ENCODE results near the gene DDN.

Gene DDN

DNA sequence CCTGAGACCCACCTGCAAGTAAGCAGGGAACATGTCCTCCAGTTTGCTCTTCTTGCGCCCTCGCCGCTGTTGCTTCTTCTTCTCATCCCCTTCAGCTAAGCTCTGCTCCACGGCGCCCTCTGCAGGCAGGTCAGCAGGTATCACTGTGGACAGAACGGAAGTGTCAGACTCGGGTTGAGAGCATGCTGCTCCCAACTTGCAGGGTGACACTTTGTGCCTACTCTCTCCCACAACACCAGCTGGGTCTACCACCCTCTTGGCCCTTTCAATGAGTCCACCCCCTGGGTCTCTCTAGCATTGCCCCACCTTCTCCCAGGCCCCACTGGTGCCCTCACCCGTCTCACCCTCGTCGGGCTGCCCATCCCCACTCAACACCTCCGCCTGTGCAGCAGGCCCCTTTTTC is 44.7 kb upstream of the DDN start:
- Histone ChIP-seq H2AK5ac (ENCODE audit: low read length) (no peak overlapping the region), H2BK12ac (ENCODE audit: low read length) (no peak overlapping the region), H3K79me1 (ENCODE audit: low read length) (no peaks in the 10 kb centered on the region), H3K27me3 (ENCODE audit: insufficient read depth, low read length) (no peaks in the 10 kb centered on the region), H4K8ac (ENCODE audit: low read depth, low read length) (no peak overlapping the region), H3K4ac (ENCODE audit: low read depth, low read length) (no peak overlapping the region), H2AFZ (ENCODE audit: insufficient read depth, low read length, poor library complexity) (no peak overlapping the region), H3K27ac (ENCODE audit: low read depth, low read length) (no peak overlapping the region), H3K4me3 (ENCODE audit: low read depth, low read length) (no peak overlapping the region), H2BK5ac (ENCODE audit: low read depth, low read length, poor library complexity) (no peak overlapping the region), H3K18ac (ENCODE audit: low read length) (no peak overlapping the region), H3K79me2 (ENCODE audit: control insufficient read depth, insufficient read depth, low read length, poor library complexity) (no peaks in the 10 kb centered on the region), H4K12ac (ENCODE audit: low read depth, low read length) (no peak overlapping the region), H3K4me2 (ENCODE audit: low read length) (no peak overlapping the region), H2BK120ac (ENCODE audit: insufficient read depth, low read length, poor library complexity) (no peak overlapping the region), H3K4me1 (ENCODE audit: control insufficient read depth in 1 of 2, insufficient read depth in 2 of 2, low read length in 2 of 2) (no peaks in the 10 kb centered on the region), H3K9ac (ENCODE audit: low read length) (no peak overlapping the region), H3K9me3 (ENCODE audit: insufficient read depth, low read depth, low read length) (no peaks in the 10 kb centered on the region), H3K23ac (ENCODE audit: low read length) (no peak overlapping the region), H4K91ac (ENCODE audit: low read depth, low read length) (no peak overlapping the region), H3K14ac (ENCODE audit: low read length) (no peak overlapping the region), H3K36me3 (ENCODE audit: control insufficient read depth in 1 of 2, insufficient read depth in 2 of 2, low read length in 2 of 2) (peaks cover 86 to 93% of the 10 kb centered on the region in 2 experiments)
- DNase-seq: peak; percentile 32 to 44
- WGBS (ENCODE audit: extremely low coverage, insufficient coverage, insufficient read length): no CpG with 5 or more reads among the region's 11 CpGs

DNA sequence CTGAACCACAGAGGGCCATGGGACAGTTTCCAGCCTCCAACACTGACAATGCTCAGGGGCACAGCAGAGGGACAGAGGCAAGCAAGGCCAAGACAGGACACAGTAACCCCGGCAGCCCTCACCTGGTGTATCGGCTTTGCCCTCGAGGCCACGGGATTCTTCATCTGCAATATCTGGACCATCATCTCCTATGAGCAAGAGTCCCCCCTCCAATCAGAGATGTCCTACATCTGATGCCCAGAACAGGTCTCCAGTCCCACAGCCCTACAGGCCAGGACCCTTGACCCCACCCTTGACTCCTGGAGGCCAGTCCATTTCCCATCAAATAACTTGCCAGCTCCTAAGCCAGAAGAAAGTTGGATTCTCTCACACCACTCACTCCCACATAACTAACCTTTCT is 44.1 kb upstream of the DDN start:
- DNase-seq: no peak
- H2AFZ ChIP-seq (ENCODE audit: insufficient read depth, low read length, poor library complexity): no peak overlapping the region
- no peak overlapping the region for H3K4me2 ChIP-seq (ENCODE audit: low read length)
- H2AK5ac ChIP-seq (ENCODE audit: low read length): no peak overlapping the region
- no peak overlapping the region for H2BK120ac ChIP-seq (ENCODE audit: insufficient read depth, low read length, poor library complexity)
- H3K9me3 ChIP-seq (ENCODE audit: insufficient read depth, low read depth, low read length): no peaks in the 10 kb centered on the region
- no peak overlapping the region for H4K91ac ChIP-seq (ENCODE audit: low read depth, low read length)
- no peaks in the 10 kb centered on the region for H3K27me3 ChIP-seq (ENCODE audit: insufficient read depth, low read length)
- H3K4me3 ChIP-seq (ENCODE audit: low read depth, low read length): no peak overlapping the region
- H3K23ac ChIP-seq (ENCODE audit: low read length): no peak overlapping the region
- H3K4me1 ChIP-seq (ENCODE audit: control insufficient read depth in 1 of 2, insufficient read depth in 2 of 2, low read length in 2 of 2): no peaks in the 10 kb centered on the region
- WGBS (ENCODE audit: extremely low coverage, insufficient coverage, insufficient read length): no CpG with 5 or more reads among the region's 4 CpGs
- H2BK12ac ChIP-seq (ENCODE audit: low read length): no peak overlapping the region
- no peak overlapping the region for H3K9ac ChIP-seq (ENCODE audit: low read length)
- no peak overlapping the region for H3K4ac ChIP-seq (ENCODE audit: low read depth, low read length)
- H4K12ac ChIP-seq (ENCODE audit: low read depth, low read length): no peak overlapping the region
- H3K27ac ChIP-seq (ENCODE audit: low read depth, low read length): no peak overlapping the region
- no peak overlapping the region for H4K8ac ChIP-seq (ENCODE audit: low read depth, low read length)
- no peak overlapping the region for H2BK5ac ChIP-seq (ENCODE audit: low read depth, low read length, poor library complexity)
- no peaks in the 10 kb centered on the region for H3K79me1 ChIP-seq (ENCODE audit: low read length)
- no peak overlapping the region for H3K14ac ChIP-seq (ENCODE audit: low read length)
- peaks cover 90 to 94% of the 10 kb centered on the region in 2 experiments for H3K36me3 ChIP-seq (ENCODE audit: control insufficient read depth in 1 of 2, insufficient read depth in 2 of 2, low read length in 2 of 2)
- H3K79me2 ChIP-seq (ENCODE audit: control insufficient read depth, insufficient read depth, low read length, poor library complexity): no peaks in the 10 kb centered on the region
- H3K18ac ChIP-seq (ENCODE audit: low read length): no peak overlapping the region

DNA sequence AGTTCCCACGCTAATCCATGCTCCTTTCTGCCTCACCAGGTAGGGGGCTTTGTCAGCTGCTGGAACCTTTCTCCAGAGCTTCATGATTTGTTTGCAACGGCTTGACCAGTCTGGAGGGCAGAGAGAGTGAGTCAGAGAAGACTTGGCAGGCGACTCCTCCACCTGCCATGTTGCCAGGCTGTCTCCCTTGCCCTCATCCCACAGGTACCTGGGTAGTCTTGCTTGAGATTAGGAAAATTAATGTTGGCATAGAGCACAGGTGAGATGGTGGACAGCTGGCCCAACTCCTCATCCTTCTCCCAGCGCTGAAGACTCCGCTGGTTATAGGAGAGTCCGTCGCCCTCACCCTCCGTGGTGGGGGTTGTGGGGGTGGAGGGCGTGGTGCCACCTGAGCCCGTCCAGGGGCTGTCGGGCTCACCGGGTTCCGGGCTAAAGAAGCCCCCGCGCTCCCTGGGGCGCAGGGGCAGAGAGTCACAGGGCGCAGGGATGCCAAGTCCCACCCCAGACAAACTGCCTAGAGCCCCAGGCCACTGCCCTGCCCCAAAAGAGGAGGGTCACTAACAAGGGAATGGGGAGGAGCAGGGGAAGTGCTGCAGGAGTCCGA is 42.8 kb upstream of the DDN start:
- Histone ChIP-seq H4K8ac (ENCODE audit: low read depth, low read length) (no peak overlapping the region), H3K4ac (ENCODE audit: low read depth, low read length) (no peak overlapping the region), H3K4me3 (ENCODE audit: low read depth, low read length) (no peak overlapping the region), H2AK5ac (ENCODE audit: low read length) (no peak overlapping the region), H3K14ac (ENCODE audit: low read length) (no peak overlapping the region), H3K79me1 (ENCODE audit: low read length) (no peaks in the 10 kb centered on the region), H2BK5ac (ENCODE audit: low read depth, low read length, poor library complexity) (no peak overlapping the region), H3K27ac (ENCODE audit: low read depth, low read length) (no peak overlapping the region), H2BK12ac (ENCODE audit: low read length) (no peak overlapping the region), H3K18ac (ENCODE audit: low read length) (no peak overlapping the region), H4K91ac (ENCODE audit: low read depth, low read length) (no peak overlapping the region), H3K4me2 (ENCODE audit: low read length) (no peak overlapping the region), H4K12ac (ENCODE audit: low read depth, low read length) (no peak overlapping the region), H3K9ac (ENCODE audit: low read length) (no peak overlapping the region), H3K79me2 (ENCODE audit: control insufficient read depth, insufficient read depth, low read length, poor library complexity) (no peaks in the 10 kb centered on the region), H2BK120ac (ENCODE audit: insufficient read depth, low read length, poor library complexity) (no peak overlapping the region), H3K36me3 (ENCODE audit: control insufficient read depth in 1 of 2, insufficient read depth in 2 of 2, low read length in 2 of 2) (peaks cover 97% of the 10 kb centered on the region in 2 experiments), H3K27me3 (ENCODE audit: insufficient read depth, low read length) (no peaks in the 10 kb centered on the region), H2AFZ (ENCODE audit: insufficient read depth, low read length, poor library complexity) (no peak overlapping the region), H3K4me1 (ENCODE audit: control insufficient read depth in 1 of 2, insufficient read depth in 2 of 2, low read length in 2 of 2) (no peaks in the 10 kb centered on the region), H3K23ac (ENCODE audit: low read length) (no peak overlapping the region), H3K9me3 (ENCODE audit: insufficient read depth, low read depth, low read length) (no peaks in the 10 kb centered on the region)
- no CpG with 5 or more reads among the region's 18 CpGs for WGBS (ENCODE audit: extremely low coverage, insufficient coverage, insufficient read length)
- no peak for DNase-seq

DNA sequence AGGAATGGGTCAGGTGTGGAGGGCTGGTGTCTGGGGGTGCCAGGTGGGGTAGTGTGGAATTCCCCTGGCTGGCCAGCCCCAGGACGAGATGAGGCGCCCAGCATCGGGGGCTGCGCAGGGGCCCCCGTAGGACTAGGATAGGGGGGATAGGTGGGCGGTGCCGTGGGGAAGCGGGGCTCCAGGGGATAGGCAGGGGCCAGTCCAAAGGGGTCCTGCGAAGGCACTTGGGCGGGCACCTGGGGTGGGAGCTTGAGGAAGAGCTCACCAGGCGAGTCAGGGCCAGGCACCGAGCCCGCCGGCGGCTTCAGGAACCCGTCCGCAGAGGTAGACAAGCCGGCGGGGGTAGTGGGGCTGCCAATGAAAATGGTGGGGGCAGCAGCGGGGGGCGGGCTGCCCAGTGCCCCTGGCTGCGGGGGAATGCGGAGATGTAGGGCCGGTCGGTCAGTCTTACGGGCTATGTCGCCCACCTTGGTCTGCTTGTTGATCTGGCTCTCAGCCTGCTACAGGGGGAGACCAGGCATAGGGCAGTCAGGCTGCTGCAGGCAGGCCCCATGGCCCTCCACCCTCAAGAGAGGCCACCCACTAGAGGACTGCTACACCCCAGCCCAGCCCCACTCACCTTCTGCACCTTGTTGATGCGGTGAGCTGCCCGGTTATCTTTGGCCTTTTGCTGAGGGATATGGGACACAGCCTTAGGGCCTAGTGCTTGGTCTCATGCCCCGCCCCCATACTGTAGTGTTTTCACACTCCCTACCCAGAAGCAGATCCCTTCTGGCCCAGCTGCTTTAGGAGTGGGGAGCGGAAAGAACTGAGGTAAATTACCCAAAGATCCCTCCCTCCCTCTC is 42.1 kb upstream of the DDN start:
- H3K9me3 ChIP-seq (ENCODE audit: insufficient read depth, low read depth, low read length): no peaks in the 10 kb centered on the region
- H2BK5ac ChIP-seq (ENCODE audit: low read depth, low read length, poor library complexity): no peak overlapping the region
- no peak overlapping the region for H3K4me2 ChIP-seq (ENCODE audit: low read length)
- peaks cover 92% of the 10 kb centered on the region in 2 experiments for H3K36me3 ChIP-seq (ENCODE audit: control insufficient read depth in 1 of 2, insufficient read depth in 2 of 2, low read length in 2 of 2)
- H4K8ac ChIP-seq (ENCODE audit: low read depth, low read length): no peak overlapping the region
- DNase-seq: peak; percentile 21 to 34
- H2AK5ac ChIP-seq (ENCODE audit: low read length): no peak overlapping the region
- H3K23ac ChIP-seq (ENCODE audit: low read length): no peak overlapping the region
- H3K79me2 ChIP-seq (ENCODE audit: control insufficient read depth, insufficient read depth, low read length, poor library complexity): no peaks in the 10 kb centered on the region
- H2BK12ac ChIP-seq (ENCODE audit: low read length): no peak overlapping the region
- no peak overlapping the region for H2AFZ ChIP-seq (ENCODE audit: insufficient read depth, low read length, poor library complexity)
- H3K4me3 ChIP-seq (ENCODE audit: low read depth, low read length): no peak overlapping the region
- H4K91ac ChIP-seq (ENCODE audit: low read depth, low read length): no peak overlapping the region
- no peaks in the 10 kb centered on the region for H3K79me1 ChIP-seq (ENCODE audit: low read length)
- no peak overlapping the region for H4K12ac ChIP-seq (ENCODE audit: low read depth, low read length)
- no CpG with 5 or more reads among the region's 31 CpGs for WGBS (ENCODE audit: extremely low coverage, insufficient coverage, insufficient read length)
- no peaks in the 10 kb centered on the region for H3K4me1 ChIP-seq (ENCODE audit: control insufficient read depth in 1 of 2, insufficient read depth in 2 of 2, low read length in 2 of 2)
- no peak overlapping the region for H3K18ac ChIP-seq (ENCODE audit: low read length)
- no peaks in the 10 kb centered on the region for H3K27me3 ChIP-seq (ENCODE audit: insufficient read depth, low read length)
- no peak overlapping the region for H3K27ac ChIP-seq (ENCODE audit: low read depth, low read length)
- H3K4ac ChIP-seq (ENCODE audit: low read depth, low read length): no peak overlapping the region
- H2BK120ac ChIP-seq (ENCODE audit: insufficient read depth, low read length, poor library complexity): no peak overlapping the region
- H3K14ac ChIP-seq (ENCODE audit: low read length): no peak overlapping the region
- H3K9ac ChIP-seq (ENCODE audit: low read length): no peak overlapping the region

Measured in trophoblast cell (in vitro differentiated cells and primary cell).